Lower leg skin (tissue), 3 donors: ENCODE results near the gene GPC6.

Experiments used
- CTCF ChIP-seq, 3 donors: fragments of 450-650 bp; IDR thresholded peaks; one replicate each; pipeline ENCODE4 v1.5.1; 2016; ENCODE audit warnings: antibody characterized with exemption in 3 of 3, mild to moderate bottlenecking in 3 of 3, moderate library complexity in 2 of 3
- POLR2A ChIP-seq, 2 donors: fragments of 450-650 bp; IDR thresholded peaks; one replicate each; pipeline ENCODE4 v1.6.1; 2016 to 2017; ENCODE audit warnings: antibody characterized with exemption in 2 of 2, mild to moderate bottlenecking in 1 of 2, moderate library complexity in 1 of 2

DNA sequence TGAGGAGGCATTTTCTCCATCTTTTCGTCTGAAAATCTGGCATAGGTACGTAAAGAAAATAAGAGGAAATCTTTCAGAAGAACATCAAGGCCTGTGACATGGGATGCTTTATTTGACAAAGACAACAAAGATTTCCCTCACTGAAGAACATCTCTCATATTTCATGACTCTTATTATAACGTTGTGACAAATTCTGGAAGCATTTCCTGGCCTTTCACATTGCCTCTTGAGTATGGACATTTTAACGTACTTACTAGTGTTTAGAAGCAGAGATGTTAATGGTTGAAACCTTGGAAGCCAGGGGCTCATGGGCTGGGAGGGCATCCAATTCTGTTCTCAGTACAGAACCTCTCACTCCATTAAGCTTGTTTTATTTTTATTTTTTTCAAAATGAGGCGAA is 1042.1 kb downstream of the GPC6 start:
- no peak for TF ChIP-seq POLR2A (IDR thresholded peaks at IDR 0.05)
- no peak for TF ChIP-seq CTCF (IDR thresholded peaks at IDR 0.05)
